GM19397 (cell line): Measurements from ENCODE around the gene PREX1.
"Not testable (repeated sequence)": the region's sequence is repeated elsewhere in the genome, so short reads cannot be mapped to it uniquely, and the experiment has no call there.

ENCODE experiments used
- ATAC-seq: cut with Tn5 transposase; IDR thresholded peaks from one replicate; pipeline ENCODE4 v1.9.1; 2021; ENCODE audit warnings: mild to moderate bottlenecking, moderate library complexity; ENCODE audit not compliant: unreplicated experiment

PREX1 gene

GRCh38 chr20:48779435-48779834 is 48.4 kb downstream of the PREX1 start:
- ATAC-seq: no peak

DNA sequence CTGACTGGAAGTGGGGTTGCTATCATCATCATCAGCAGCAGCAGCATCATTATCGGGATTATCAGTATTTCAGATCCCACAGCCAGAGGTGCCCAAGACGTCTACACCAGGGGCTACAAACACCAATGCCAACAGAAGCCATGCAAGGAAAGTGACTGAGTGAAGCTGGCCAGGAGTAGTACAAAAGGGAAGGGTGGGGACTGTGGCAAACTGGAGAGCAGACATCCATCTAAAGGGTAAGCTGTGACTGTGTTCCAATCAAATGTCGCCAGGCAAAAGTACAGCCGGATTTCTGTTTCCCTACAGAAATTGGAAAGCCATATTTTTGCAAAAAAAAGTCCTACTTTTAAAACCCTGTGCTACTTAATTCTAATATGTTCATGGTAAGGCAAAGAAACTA is 50.0 kb downstream of the PREX1 start:
- no peak for ATAC-seq

DNA sequence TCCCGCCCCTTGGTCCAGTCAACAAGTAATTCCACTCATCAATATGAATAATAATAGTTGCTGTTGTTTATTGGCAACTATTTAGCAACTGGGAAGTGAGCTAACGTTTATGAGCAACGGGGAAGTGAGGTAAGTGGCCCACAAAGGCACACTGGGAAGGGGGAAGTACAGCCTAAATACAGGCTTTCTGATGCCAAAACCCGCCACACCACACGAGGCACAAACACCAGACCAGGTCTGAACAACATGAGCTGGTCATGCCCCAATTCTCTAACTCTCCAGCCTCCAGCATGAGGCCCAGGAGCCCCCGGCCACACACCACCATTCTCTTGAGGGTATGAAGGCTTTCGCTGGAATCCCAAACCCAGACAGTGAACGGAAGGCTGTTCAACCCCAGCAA is 50.8 kb downstream of the PREX1 start:
- ATAC-seq: no peak

GRCh38 chr20:48776306-48776705 is 51.5 kb downstream of the PREX1 start:
- no peak for ATAC-seq

DNA sequence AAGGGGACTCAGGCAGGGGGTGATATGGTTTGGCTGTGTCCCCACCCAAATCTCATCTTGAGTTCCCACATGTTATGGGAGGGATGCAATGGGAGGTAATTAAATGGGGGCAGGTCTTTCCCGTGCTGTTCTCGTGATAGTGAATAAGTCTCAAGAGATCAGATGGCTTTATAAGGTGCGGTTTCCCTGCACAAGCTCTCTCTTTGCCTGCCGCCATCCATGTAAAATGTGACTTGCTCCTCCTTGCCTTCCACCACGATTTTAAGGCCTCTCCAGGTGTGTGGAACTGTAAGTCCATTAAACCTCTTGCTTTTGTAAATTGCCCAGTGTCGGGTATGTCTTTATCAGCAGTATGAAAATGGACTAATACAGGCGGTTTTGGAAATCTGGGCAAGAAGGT is 52.3 kb downstream of the PREX1 start:
- not testable (repeated sequence) for ATAC-seq

DNA sequence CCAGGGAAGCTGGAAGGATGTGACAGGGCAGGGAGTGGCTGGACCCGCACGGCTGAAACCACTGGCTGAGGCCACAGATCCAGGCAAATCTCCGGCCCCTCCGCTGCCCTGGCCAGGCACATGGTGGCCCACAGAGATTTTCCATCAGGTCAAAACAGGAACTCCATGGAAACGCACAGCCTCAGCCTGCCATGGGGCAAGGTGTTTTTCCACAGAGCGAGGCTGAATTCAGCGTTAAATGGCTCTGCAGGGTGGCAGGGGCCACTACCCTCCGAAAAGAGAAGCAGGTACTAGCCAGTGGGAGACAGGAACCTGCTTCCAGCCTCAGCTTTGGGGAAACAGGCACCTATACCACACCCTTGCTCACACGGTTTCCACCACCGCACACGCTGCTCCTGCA is 53.1 kb downstream of the PREX1 start:
- ATAC-seq: no peak

GRCh38 chr20:48773837-48774418 is 53.9 kb downstream of the PREX1 start:
- no peak for ATAC-seq

GRCh38 chr20:48772183-48772976 is 55.4 kb downstream of the PREX1 start:
- ATAC-seq: no peak

DNA sequence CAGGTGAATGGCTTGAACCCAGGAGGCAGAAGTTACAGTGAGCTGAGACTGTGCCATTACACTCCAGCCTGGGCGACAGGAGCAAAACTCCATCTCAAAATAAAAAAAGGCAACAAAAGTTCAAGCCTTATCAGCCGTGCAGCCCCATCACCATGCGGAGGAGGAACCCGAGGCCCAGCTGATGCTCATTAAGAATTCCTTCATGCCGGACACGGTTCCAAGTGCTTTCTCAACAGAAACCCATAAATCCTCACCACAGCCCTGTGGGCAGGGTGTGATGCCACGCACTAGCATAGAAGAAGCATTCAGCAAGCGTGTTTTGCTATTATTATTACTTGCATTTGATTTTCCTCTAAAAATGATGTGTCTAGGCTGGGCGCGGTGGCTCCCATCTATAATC is 56.3 kb downstream of the PREX1 start:
- ATAC-seq: no peak

GRCh38 chr20:48770700-48771442 is 56.9 kb downstream of the PREX1 start:
- ATAC-seq: no peak

- no peak for ATAC-seq
Observed at GRCh38 chr20:48769069-48769983, 58.5 kb downstream of the PREX1 start.

DNA sequence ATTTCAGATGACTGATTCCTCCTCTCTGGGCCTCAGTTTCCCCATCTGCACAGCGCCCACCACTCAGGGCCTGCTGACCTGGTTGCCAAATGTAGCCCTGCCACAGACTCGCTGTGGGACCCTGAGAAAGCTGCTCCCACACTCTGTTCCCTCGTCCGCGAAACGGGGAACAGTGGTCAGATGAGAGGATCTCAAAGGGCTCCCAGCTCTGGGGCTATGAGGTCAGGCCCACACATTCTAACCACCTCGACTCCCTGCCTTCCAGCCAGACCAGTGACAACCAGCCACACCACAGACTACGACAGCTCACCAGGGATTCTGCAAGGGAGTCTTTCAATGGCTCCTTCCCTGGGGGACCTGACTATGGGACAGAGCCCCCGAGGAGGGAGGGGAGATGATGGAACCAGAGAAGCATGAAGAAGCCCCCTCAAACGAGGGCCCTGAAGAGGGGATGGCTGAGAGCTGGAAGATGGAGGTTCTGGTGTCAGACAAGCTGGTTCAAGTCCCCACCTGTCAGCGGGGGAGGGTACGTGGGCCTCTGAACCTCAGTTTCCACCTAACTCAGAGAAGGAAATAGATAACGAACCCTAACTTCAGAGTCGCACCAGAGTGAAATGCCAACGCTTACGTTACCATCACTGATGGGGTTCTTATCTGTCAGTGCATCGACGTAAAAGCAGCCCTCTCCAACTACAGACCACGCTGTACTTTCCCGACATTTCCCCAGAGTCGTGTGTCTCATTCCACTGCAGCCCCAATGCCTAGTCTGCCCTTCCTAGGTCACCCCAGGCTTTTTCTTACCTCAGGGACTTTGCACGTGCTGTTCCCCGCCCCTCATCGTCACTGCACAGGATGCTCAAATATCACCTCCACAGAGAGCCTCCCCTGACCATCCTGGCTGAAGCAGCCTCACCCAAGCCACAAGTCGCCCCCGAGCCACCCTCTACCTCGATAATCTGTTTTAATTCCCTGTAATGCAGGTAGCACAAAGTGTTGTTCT is 60.5 kb downstream of the PREX1 start:
- no peak for ATAC-seq

- no peak for ATAC-seq
Observed at GRCh38 chr20:48766205-48766604, 61.6 kb downstream of the PREX1 start.

DNA sequence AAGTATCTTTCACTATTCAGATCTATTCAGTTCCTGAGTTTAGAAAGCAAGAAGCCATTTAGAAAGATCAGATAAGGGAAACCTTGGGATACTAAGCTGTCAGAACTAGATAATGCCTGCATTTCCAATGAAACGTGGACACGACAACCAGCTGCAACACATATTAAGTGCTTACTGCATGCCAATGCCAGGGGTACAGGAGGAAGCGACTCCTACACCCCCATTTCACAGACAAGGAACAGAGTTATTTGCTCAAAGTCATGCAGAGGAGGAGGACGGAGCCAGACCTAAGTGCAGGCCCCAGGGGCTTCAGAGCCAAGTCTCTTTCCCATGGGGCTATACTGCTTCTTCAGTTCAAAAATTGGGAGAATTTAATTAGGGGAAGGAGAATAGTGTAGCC is 62.4 kb downstream of the PREX1 start:
- ATAC-seq: no peak

DNA sequence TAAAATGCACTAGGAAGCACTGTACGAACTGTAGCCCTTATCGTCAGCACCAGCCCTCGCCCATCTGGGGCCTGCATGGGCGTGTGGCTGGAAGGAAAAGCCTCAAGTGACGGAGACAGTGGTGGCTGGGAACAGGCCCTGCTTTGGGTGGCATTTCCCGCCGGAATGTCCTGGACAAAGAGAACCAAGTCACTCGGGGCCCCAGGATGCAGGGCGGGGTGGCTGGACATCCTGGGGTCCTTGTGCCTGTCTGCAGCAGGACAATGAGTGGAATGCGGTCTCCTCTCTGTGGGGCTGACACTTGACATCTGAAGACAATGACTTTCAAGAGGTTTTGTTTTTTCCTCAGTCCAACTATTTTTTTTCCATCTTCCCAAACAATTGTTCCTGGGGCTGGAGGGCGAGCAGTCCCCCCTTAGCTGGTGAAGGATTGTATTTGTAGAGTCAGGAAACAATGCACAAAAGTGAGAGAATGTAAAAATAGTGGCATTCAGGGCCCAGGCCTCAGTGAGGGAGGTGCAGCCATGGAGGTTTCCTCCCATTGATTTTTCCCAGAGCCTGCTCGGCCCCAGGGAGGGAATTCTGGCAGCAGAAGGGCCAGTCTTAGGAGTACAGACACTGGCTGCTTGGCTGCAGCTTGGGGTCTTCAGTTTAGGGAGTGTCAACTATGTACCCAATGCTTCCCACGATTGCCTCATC is 64.4 kb downstream of the PREX1 start:
- no peak for ATAC-seq

DNA sequence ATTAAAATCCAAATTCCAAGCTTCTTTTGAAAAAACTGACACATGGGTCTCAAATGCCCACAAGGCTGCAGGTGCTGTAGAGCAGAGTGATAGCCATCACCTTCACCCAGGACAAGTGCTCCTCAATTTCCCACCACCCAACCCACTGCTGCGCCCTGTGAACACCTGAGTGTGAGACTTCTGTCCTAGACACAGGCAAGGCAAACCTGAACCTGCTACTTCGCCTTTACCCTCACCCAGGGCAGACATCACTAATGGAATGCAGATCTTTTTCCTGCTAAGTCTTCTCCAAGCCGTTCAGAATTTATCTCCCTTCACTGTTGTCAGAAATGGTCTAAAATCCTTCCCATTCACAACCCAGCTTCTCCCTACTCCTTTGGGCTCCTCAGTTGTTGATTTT is 65.9 kb downstream of the PREX1 start:
- no peak for ATAC-seq

GRCh38 chr20:48761023-48761785 is 66.6 kb downstream of the PREX1 start:
- no peak for ATAC-seq

DNA sequence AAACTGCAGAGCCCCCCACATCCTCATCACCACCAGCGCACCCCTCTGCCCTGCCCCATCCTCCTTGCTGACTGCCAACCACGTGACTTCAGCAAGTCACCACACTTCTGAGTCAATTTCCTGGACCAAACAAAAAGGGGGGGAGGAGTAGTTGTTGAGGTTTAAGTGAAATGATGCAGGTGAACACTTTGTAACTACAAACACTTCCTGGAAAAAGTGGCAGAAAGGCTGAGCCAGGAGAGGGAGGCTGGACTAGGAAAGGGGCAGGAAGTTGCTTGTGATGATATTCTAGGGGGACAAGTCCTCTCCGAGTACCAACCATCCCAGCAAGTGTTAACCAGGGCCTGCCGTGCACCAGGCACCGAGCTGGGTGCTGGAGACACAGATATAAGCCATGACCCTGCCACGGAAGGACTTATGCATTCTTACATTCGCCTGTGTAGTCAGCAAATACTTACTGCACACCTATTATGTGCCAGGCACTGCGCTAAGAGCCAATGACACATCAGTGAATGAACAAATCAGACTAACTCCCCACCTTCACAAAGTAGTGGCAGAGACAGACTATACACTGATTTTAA is 67.3 kb downstream of the PREX1 start:
- no peak for ATAC-seq
